GM12864 (cell line): ENCODE measurements around the gene PPP1R11.
"Not testable (repeated sequence)": the region's sequence is repeated elsewhere in the genome, so short reads cannot be mapped to it uniquely, and the experiment has no call there.

Source experiments
- DNase-seq: peaks from one replicate; pipeline ENCODE4 v3.0.0-alpha.2; 2011; ENCODE audit warnings: low read depth
- H3K4me3 ChIP-seq: 2 replicates; pipeline ENCODE4 v1.5.1; 2011; ENCODE audit warnings: mild to moderate bottlenecking, low read depth, low read length, control low read depth
- TF ChIP-seq, protein P1 (sequence below): IDR thresholded peaks from 2 replicates; pipeline ENCODE4 v1.5.1; 2011; ENCODE audit warnings: low read depth, mild to moderate bottlenecking, moderate library complexity, low read length, control low read depth, inconsistent platforms; ENCODE audit errors: missing control alignments

The PPP1R11 gene, protein sequence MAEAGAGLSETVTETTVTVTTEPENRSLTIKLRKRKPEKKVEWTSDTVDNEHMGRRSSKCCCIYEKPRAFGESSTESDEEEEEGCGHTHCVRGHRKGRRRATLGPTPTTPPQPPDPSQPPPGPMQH

DNA sequence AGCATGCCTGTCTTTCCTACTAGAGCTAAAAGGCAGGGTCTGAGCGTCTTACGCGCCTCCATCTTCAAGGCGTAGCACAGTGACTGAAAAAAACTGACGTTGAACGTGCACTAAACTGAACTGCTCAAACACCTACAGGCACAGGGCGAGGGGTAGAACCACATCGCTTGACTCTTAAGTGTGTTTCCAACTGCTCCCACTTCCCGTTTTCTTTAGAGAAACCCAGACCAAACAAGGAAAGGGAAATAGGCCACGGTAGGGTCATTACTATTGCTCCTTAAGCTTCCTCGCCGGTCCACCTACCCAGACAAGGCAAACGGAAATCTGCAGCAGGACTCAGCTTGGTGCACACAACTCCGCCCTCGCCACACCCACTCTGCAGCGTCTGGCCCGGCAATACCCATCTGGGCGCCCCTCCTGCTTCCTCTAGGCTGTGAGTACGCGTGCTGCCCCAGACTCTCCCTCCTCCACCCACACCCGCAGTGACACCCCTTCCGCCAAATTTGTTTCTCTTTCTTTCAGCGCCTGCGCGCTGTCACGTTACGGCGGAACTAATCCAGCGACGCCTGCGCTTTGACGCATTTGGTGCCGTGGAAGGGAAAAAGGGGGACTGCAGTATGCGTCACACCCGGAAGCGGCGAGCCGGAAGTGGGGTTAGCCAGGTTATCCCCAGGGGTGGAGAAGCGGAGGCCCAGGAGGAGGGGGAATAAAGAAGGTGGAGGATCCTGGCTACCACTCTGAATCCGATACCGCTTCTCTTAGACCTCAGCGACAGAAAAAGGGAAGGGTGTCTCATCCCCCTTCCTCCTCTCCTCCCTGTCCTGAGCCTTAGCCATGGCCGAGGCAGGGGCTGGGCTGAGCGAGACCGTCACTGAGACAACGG, at the start of gene PPP1R11:
PPP1R11 (plus strand) TSS at position 622 of the 883 bp plus-strand sequence; CDS start at position 835, 213 bp downstream.
- TF ChIP-seq, protein P1, sequence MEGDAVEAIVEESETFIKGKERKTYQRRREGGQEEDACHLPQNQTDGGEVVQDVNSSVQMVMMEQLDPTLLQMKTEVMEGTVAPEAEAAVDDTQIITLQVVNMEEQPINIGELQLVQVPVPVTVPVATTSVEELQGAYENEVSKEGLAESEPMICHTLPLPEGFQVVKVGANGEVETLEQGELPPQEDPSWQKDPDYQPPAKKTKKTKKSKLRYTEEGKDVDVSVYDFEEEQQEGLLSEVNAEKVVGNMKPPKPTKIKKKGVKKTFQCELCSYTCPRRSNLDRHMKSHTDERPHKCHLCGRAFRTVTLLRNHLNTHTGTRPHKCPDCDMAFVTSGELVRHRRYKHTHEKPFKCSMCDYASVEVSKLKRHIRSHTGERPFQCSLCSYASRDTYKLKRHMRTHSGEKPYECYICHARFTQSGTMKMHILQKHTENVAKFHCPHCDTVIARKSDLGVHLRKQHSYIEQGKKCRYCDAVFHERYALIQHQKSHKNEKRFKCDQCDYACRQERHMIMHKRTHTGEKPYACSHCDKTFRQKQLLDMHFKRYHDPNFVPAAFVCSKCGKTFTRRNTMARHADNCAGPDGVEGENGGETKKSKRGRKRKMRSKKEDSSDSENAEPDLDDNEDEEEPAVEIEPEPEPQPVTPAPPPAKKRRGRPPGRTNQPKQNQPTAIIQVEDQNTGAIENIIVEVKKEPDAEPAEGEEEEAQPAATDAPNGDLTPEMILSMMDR = no peak
- DNase-seq = peak; percentile 98
- H3K4me3 ChIP-seq = peak within 1 kb of the TSS; percentile 93

DNA sequence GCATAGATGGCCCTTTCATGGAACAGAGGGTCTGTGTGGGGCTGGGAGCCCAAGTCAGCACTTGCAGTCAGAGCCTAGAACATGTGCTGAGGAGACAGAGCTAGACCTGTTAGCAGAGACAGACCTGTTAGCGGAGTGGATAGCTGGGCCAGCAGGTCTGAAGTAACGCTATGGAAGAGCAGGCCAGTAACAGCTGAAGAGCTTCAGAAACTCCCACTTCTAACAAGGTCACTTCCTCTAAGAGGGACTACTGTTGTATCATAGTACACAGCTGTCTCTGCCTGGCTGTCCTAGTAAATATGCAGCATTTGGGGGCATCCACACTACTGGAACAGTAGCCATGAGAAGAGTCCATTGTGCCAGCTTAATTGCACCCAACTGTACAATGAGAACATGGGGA, 47.2 kb upstream of the PPP1R11 start:
- DNase-seq = no peak
- TF ChIP-seq, protein P1 = no peak
- H3K4me3 ChIP-seq = no peak overlapping the region

DNA sequence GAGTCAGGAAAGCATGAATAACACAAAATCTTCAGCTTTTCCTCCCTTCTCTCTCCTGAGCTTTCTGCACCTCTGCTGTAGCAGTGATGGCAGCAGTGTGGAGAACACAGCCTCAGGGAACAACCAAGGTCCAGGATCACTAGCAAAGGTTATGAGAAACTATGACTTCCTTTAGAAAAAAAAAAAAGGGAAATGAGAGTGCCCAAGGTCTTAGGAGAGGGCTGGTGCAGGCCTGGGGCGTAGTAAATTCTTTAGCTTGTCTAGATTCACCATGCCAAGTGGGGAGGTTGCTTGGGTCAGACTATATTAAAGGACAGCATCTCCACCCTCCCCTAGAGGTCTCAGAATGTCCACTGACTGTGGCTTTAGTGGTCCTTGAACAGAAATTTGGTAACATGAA, 46.4 kb upstream of the PPP1R11 start:
- H3K4me3 ChIP-seq = no peak overlapping the region
- TF ChIP-seq, protein P1 = no peak
- DNase-seq = no peak

DNA sequence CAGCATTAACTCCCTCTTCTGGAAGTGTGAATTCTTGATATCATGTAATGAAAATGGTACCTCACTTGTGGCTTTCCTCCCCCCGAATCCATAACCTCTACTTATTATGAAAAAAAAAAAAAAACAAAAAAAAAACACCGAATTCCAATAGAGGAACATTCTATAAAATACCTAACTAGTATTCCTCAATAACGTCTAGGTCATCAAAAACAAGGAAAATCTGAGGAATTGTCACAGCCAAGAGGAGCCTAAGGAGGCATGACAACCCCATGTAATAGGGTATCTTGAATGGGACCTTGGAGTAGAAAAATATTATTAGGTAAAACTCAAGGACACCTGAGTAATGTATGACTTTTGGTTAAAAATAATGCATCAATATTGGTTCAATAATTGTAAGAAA, 44.8 kb upstream of the PPP1R11 start:
- no peak for DNase-seq
- TF ChIP-seq, protein P1 = no peak
- H3K4me3 ChIP-seq = no peak overlapping the region

DNA sequence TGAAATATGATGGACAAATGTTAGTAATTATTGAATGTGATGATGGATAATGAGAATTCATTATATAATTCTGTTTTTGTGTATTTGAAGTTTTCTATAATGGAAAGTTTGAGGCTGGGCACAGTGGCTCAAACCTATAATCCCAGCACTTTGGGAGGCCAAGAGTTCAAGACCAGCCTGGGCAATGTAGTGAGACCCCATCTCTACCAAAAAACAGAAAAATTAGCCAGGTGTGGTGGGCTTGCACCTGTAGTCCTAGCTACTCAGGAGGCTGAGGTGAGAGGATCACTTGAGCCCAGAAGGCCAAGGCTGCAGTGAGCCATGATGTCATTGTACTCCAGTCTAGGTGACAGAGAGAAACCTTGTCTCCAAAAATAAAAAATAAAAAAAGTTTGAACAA, 44.3 kb upstream of the PPP1R11 start:
- H3K4me3 ChIP-seq, DNase-seq: not testable (repeated sequence)

DNA sequence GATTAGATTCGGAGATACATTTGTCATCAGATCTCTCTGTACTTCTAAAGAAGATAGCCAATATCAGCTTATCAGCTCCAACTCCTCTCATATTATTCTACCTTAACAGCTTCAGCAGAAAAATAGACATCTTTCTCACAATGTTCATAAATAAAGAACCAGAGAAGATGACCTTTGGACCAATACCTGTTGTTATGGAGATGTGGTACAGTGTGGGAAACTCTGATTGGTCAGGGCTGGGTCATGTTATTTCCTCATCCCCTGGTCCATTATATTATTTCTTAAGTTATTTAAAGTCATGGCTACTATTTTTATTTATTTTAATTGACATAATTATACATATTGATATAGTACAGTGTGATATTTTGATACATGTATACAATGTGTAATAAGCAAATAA, 41.8 kb upstream of the PPP1R11 start:
- DNase-seq = no peak
- TF ChIP-seq, protein P1 = no peak
- no peak overlapping the region for H3K4me3 ChIP-seq

DNA sequence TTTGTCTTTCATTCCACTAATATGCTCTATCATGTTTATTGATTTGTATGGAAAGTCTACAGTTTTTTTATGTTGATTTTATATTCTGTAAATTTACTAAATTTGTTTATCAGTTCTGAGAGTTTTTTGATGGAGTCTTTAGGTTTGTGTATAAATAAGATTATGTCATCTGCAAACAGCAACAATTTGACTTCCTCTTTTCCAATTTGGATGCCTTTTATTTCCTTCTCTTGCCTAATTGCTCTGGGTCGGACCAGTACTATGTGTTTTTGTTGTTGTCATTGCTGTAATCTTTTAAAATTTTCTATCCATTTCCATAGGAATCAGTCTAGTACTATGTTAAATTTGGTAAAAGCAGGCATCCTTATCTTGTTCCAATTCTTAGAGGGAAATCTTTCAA, 37.4 kb upstream of the PPP1R11 start:
- H3K4me3 ChIP-seq = no peak overlapping the region
- no peak for DNase-seq
- TF ChIP-seq, protein P1 = no peak
